Fibroblast of pulmonary artery (primary cell): ENCODE results near the gene CNGB1.

Experiments used
- DNase-seq: peaks from one replicate; pipeline ENCODE4 v3.0.0-alpha.2; 2010; ENCODE audit warnings: low read depth
- H3K4me3 ChIP-seq: replicated peaks from 2 replicates; pipeline ENCODE4 v1.5.1; 2011; ENCODE audit warnings: low read depth, mild to moderate bottlenecking, control low read depth, low read length, moderate library complexity
- TF ChIP-seq, protein P1 (sequence below): IDR thresholded peaks from 2 replicates; pipeline ENCODE4 v1.5.1; 2011; ENCODE audit warnings: mild to moderate bottlenecking, control low read depth, low read length, inconsistent platforms; ENCODE audit errors: missing control alignments

The CNGB1 gene

GRCh38 chr16:58000706-58001676 lies 30.1 kb upstream of the CNGB1 start, which contains the start of gene USB1:
Gene USB1, plus strand, starts transcription at chr16:58001407. Its CDS starts 77 bp downstream, at chr16:58001484.
- DNase-seq, result peak; percentile 78
- TF ChIP-seq, protein P1, sequence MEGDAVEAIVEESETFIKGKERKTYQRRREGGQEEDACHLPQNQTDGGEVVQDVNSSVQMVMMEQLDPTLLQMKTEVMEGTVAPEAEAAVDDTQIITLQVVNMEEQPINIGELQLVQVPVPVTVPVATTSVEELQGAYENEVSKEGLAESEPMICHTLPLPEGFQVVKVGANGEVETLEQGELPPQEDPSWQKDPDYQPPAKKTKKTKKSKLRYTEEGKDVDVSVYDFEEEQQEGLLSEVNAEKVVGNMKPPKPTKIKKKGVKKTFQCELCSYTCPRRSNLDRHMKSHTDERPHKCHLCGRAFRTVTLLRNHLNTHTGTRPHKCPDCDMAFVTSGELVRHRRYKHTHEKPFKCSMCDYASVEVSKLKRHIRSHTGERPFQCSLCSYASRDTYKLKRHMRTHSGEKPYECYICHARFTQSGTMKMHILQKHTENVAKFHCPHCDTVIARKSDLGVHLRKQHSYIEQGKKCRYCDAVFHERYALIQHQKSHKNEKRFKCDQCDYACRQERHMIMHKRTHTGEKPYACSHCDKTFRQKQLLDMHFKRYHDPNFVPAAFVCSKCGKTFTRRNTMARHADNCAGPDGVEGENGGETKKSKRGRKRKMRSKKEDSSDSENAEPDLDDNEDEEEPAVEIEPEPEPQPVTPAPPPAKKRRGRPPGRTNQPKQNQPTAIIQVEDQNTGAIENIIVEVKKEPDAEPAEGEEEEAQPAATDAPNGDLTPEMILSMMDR, result peak; percentile 30
- H3K4me3 ChIP-seq, result peak within 1 kb of the TSS; percentile 81

DNA sequence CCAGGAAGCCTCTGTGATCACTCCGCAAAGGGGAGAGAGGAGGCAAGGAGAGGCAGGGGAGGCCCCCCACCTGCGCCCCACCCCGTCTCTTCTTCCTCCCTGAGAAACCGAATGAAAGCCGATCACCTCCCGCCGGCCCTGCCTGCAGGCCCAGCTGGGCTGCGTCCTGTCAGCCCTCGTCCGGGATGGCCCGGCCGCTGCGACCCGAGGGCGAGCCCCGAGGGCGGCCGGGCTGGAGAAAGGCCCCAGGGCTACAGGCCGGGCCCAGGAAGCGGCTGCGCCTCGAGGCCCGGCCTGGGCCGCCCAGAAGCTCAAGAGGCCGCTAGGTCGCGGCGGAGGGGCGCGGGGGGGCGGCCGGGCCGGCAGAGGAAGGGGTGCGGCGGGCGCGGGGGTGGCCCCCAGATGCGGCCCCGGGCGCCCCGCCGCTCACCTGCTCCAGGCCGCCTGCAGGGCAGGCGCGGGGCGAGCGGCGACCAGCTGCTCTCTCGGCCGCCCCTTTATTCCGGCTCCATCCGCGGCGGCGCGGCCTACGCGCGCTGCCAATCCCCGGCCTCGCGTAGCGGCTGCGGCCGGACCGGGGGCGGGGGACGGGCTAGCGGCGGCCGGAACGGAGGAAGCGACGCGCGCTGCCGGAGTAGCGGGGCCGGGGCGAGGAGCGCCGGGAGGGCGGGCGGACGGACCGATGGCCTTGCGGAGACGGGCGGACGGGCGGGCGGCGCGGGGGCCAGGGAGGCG lies 29.2 kb upstream of the CNGB1 start, which contains the start of gene ZNF319:
ZNF319 (minus strand) TSS at position 702 of the 735 bp plus-strand sequence. CDS start 2,407 bp downstream, outside the sequence.
- TF ChIP-seq, protein P1, result no peak
- no peak for DNase-seq
- H3K4me3 ChIP-seq, result peak within 1 kb of the TSS; percentile 81

DNA sequence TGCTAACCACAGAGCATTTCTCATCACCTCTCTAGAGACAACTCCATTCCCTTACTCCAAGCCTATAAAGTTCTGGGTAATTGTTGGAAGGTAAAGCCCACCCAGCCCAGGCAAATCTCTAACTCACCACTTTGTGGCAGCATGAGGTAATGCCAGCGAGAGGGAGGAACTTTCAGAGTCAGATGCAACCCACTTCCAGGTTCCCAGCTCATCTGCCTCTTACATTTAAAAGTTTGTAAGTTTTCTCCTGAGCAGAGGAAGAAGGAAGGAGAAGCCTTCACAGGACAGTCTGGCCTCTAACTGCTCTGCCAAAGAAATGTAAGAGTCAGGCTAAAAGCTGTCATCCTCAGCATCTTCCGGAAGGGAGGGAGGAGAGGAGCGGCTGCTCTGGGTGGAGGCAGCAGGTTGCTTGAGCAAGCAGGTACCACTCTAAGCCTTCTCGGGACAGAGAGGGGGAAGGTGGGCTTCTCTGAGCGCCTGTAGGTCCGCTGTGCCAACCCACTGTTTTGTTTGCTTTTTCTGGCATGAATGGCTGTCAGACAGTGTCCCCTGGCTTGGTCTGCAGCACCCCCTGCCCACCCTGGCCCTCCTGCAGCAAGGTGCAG lies 28.5 kb upstream of the CNGB1 start:
- TF ChIP-seq, protein P1, result peak; percentile 7
- peak; percentile 35 for DNase-seq
- peak overlapping the region; percentile 81 for H3K4me3 ChIP-seq

GRCh38 chr16:57998992-57999365 lies 28.1 kb upstream of the CNGB1 start:
- TF ChIP-seq, protein P1, result no peak
- peak overlapping the region; percentile 81 for H3K4me3 ChIP-seq

DNA sequence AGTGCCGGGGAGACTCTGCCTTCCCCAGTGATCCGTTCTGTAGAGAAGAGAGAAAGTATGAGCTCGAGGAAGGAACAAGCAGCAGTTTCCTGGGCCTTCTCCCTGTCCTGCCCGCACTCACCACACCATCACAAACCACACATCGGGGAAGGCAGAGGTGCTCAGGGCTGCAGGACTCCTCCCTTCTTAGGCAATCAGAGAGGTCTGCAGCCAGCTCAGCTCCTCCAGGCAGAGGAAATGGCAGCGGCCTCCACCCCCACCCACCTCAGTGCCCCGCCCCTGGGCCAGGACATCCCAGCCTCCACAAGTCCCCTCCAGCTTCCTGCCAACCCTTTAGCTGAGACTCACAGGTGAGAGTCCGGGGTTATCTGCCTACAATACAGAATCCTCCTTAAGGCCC lies 27.6 kb upstream of the CNGB1 start:
- no peak overlapping the region for H3K4me3 ChIP-seq
- DNase-seq, result peak; percentile 38
- TF ChIP-seq, protein P1, result no peak

More at GRCh38 chr16:57998992-57999365, 28.1 kb upstream of the CNGB1 start:
- no peak for DNase-seq

GRCh38 chr16:57997528-57998265 lies 26.8 kb upstream of the CNGB1 start:
- no peak overlapping the region for H3K4me3 ChIP-seq
- DNase-seq, result no peak
- TF ChIP-seq, protein P1, result no peak
